ENCODE results near the gene ZBTB7C.

The ZBTB7C gene

GRCh38 chr18:48318436-48318835 lies 90.7 kb downstream of the ZBTB7C start:
- no peak overlapping the region for H3K4me3 ChIP-seq (ENCODE audit: low read depth in 1 of 2, low read length in 2 of 2)

GRCh38 chr18:48317781-48318381 lies 91.3 kb downstream of the ZBTB7C start:
- Histone ChIP-seq H3K4me1 (ENCODE audit: control insufficient read depth in 1 of 2, insufficient read depth in 2 of 2, low read length in 2 of 2) (no peaks in the 10 kb centered on the region), H3K27ac (ENCODE audit: low read length) (no peak overlapping the region), H3K4me3 (ENCODE audit: low read depth in 1 of 2, low read length in 2 of 2) (no peak overlapping the region), H3K9me3 (ENCODE audit: control insufficient read depth in 1 of 2, low read length in 2 of 2) (no peaks in the 10 kb centered on the region), H3K27me3 (ENCODE audit: low read depth, low read length) (no peaks in the 10 kb centered on the region), H3K36me3 (ENCODE audit: control insufficient read depth in 1 of 2, insufficient read depth in 2 of 2, low read length in 2 of 2) (no peaks in the 10 kb centered on the region)

More at GRCh38 chr18:48318436-48318835, 90.7 kb downstream of the ZBTB7C start:
- no peaks in the 10 kb centered on the region for H3K36me3 ChIP-seq (ENCODE audit: control insufficient read depth in 1 of 2, insufficient read depth in 2 of 2, low read length in 2 of 2)
- no peaks in the 10 kb centered on the region for H3K4me1 ChIP-seq (ENCODE audit: control insufficient read depth in 1 of 2, insufficient read depth in 2 of 2, low read length in 2 of 2)
- no peaks in the 10 kb centered on the region for H3K9me3 ChIP-seq (ENCODE audit: control insufficient read depth in 1 of 2, low read length in 2 of 2)
- H3K27me3 ChIP-seq (ENCODE audit: low read depth, low read length), result no peaks in the 10 kb centered on the region
- no peak overlapping the region for H3K27ac ChIP-seq (ENCODE audit: low read length)

- Histone ChIP-seq H3K4me3 (ENCODE audit: low read depth in 1 of 2, low read length in 2 of 2) (no peak overlapping the region), H3K4me1 (ENCODE audit: control insufficient read depth in 1 of 2, insufficient read depth in 2 of 2, low read length in 2 of 2) (no peaks in the 10 kb centered on the region), H3K9me3 (ENCODE audit: control insufficient read depth in 1 of 2, low read length in 2 of 2) (no peaks in the 10 kb centered on the region), H3K27me3 (ENCODE audit: low read depth, low read length) (no peaks in the 10 kb centered on the region), H3K36me3 (ENCODE audit: control insufficient read depth in 1 of 2, insufficient read depth in 2 of 2, low read length in 2 of 2) (no peaks in the 10 kb centered on the region), H3K27ac (ENCODE audit: low read length) (no peak overlapping the region)
These were observed 93.0 kb downstream of the ZBTB7C start for GRCh38 chr18:48316177-48316576.

GRCh38 chr18:48314690-48315089 lies 94.5 kb downstream of the ZBTB7C start:
- H3K4me1 ChIP-seq (ENCODE audit: control insufficient read depth in 1 of 2, insufficient read depth in 2 of 2, low read length in 2 of 2), result no peaks in the 10 kb centered on the region
- no peak overlapping the region for H3K27ac ChIP-seq (ENCODE audit: low read length)
- no peak overlapping the region for H3K4me3 ChIP-seq (ENCODE audit: low read depth in 1 of 2, low read length in 2 of 2)
- H3K9me3 ChIP-seq (ENCODE audit: control insufficient read depth in 1 of 2, low read length in 2 of 2), result no peaks in the 10 kb centered on the region
- H3K36me3 ChIP-seq (ENCODE audit: control insufficient read depth in 1 of 2, insufficient read depth in 2 of 2, low read length in 2 of 2), result no peaks in the 10 kb centered on the region
- H3K27me3 ChIP-seq (ENCODE audit: low read depth, low read length), result no peaks in the 10 kb centered on the region

- no peaks in the 10 kb centered on the region for H3K27me3 ChIP-seq (ENCODE audit: low read depth, low read length)
- H3K4me3 ChIP-seq (ENCODE audit: low read depth in 1 of 2, low read length in 2 of 2), result no peak overlapping the region
- H3K27ac ChIP-seq (ENCODE audit: low read length), result no peak overlapping the region
- H3K4me1 ChIP-seq (ENCODE audit: control insufficient read depth in 1 of 2, insufficient read depth in 2 of 2, low read length in 2 of 2), result no peaks in the 10 kb centered on the region
- H3K36me3 ChIP-seq (ENCODE audit: control insufficient read depth in 1 of 2, insufficient read depth in 2 of 2, low read length in 2 of 2), result no peaks in the 10 kb centered on the region
- H3K9me3 ChIP-seq (ENCODE audit: control insufficient read depth in 1 of 2, low read length in 2 of 2), result no peaks in the 10 kb centered on the region
These were observed 95.4 kb downstream of the ZBTB7C start for GRCh38 chr18:48313792-48314191.

- no peak overlapping the region for H3K27ac ChIP-seq (ENCODE audit: low read length)
- H3K36me3 ChIP-seq (ENCODE audit: control insufficient read depth in 1 of 2, insufficient read depth in 2 of 2, low read length in 2 of 2), result no peaks in the 10 kb centered on the region
- H3K4me3 ChIP-seq (ENCODE audit: low read depth in 1 of 2, low read length in 2 of 2), result no peak overlapping the region
- H3K27me3 ChIP-seq (ENCODE audit: low read depth, low read length), result no peaks in the 10 kb centered on the region
- no peaks in the 10 kb centered on the region for H3K9me3 ChIP-seq (ENCODE audit: control insufficient read depth in 1 of 2, low read length in 2 of 2)
- H3K4me1 ChIP-seq (ENCODE audit: control insufficient read depth in 1 of 2, insufficient read depth in 2 of 2, low read length in 2 of 2), result no peaks in the 10 kb centered on the region
These were observed 97.1 kb downstream of the ZBTB7C start for GRCh38 chr18:48312066-48312465.

GRCh38 chr18:48310999-48311398 lies 98.2 kb downstream of the ZBTB7C start:
- H3K4me3 ChIP-seq (ENCODE audit: low read depth in 1 of 2, low read length in 2 of 2), result no peak overlapping the region
- no peaks in the 10 kb centered on the region for H3K36me3 ChIP-seq (ENCODE audit: control insufficient read depth in 1 of 2, insufficient read depth in 2 of 2, low read length in 2 of 2)
- H3K4me1 ChIP-seq (ENCODE audit: control insufficient read depth in 1 of 2, insufficient read depth in 2 of 2, low read length in 2 of 2), result no peaks in the 10 kb centered on the region
- H3K27me3 ChIP-seq (ENCODE audit: low read depth, low read length), result no peaks in the 10 kb centered on the region
- H3K9me3 ChIP-seq (ENCODE audit: control insufficient read depth in 1 of 2, low read length in 2 of 2), result no peaks in the 10 kb centered on the region
- no peak overlapping the region for H3K27ac ChIP-seq (ENCODE audit: low read length)

- Histone ChIP-seq H3K27ac (ENCODE audit: low read length) (no peak overlapping the region), H3K27me3 (ENCODE audit: low read depth, low read length) (no peaks in the 10 kb centered on the region), H3K4me3 (ENCODE audit: low read depth in 1 of 2, low read length in 2 of 2) (no peak overlapping the region), H3K9me3 (ENCODE audit: control insufficient read depth in 1 of 2, low read length in 2 of 2) (no peaks in the 10 kb centered on the region), H3K36me3 (ENCODE audit: control insufficient read depth in 1 of 2, insufficient read depth in 2 of 2, low read length in 2 of 2) (no peaks in the 10 kb centered on the region), H3K4me1 (ENCODE audit: control insufficient read depth in 1 of 2, insufficient read depth in 2 of 2, low read length in 2 of 2) (no peaks in the 10 kb centered on the region)
These were observed 98.8 kb downstream of the ZBTB7C start for GRCh38 chr18:48310353-48310752.

- H3K36me3 ChIP-seq (ENCODE audit: control insufficient read depth in 1 of 2, insufficient read depth in 2 of 2, low read length in 2 of 2), result no peaks in the 10 kb centered on the region
- H3K27ac ChIP-seq (ENCODE audit: low read length), result no peak overlapping the region
- no peaks in the 10 kb centered on the region for H3K4me1 ChIP-seq (ENCODE audit: control insufficient read depth in 1 of 2, insufficient read depth in 2 of 2, low read length in 2 of 2)
- no peak overlapping the region for H3K4me3 ChIP-seq (ENCODE audit: low read depth in 1 of 2, low read length in 2 of 2)
- no peaks in the 10 kb centered on the region for H3K9me3 ChIP-seq (ENCODE audit: control insufficient read depth in 1 of 2, low read length in 2 of 2)
- H3K27me3 ChIP-seq (ENCODE audit: low read depth, low read length), result no peaks in the 10 kb centered on the region
These were observed 100.2 kb downstream of the ZBTB7C start for GRCh38 chr18:48308755-48309575.

- H3K27me3 ChIP-seq (ENCODE audit: low read depth, low read length), result no peaks in the 10 kb centered on the region
- H3K36me3 ChIP-seq (ENCODE audit: control insufficient read depth in 1 of 2, insufficient read depth in 2 of 2, low read length in 2 of 2), result no peaks in the 10 kb centered on the region
- no peaks in the 10 kb centered on the region for H3K4me1 ChIP-seq (ENCODE audit: control insufficient read depth in 1 of 2, insufficient read depth in 2 of 2, low read length in 2 of 2)
- no peak overlapping the region for H3K4me3 ChIP-seq (ENCODE audit: low read depth in 1 of 2, low read length in 2 of 2)
- no peaks in the 10 kb centered on the region for H3K9me3 ChIP-seq (ENCODE audit: control insufficient read depth in 1 of 2, low read length in 2 of 2)
- H3K27ac ChIP-seq (ENCODE audit: low read length), result no peak overlapping the region
These were observed 101.1 kb downstream of the ZBTB7C start for GRCh38 chr18:48308027-48308635.

GRCh38 chr18:48306838-48307237 lies 102.3 kb downstream of the ZBTB7C start:
- H3K36me3 ChIP-seq (ENCODE audit: control insufficient read depth in 1 of 2, insufficient read depth in 2 of 2, low read length in 2 of 2), result no peaks in the 10 kb centered on the region
- H3K9me3 ChIP-seq (ENCODE audit: control insufficient read depth in 1 of 2, low read length in 2 of 2), result no peaks in the 10 kb centered on the region
- H3K4me1 ChIP-seq (ENCODE audit: control insufficient read depth in 1 of 2, insufficient read depth in 2 of 2, low read length in 2 of 2), result no peaks in the 10 kb centered on the region
- no peaks in the 10 kb centered on the region for H3K27me3 ChIP-seq (ENCODE audit: low read depth, low read length)
- H3K4me3 ChIP-seq (ENCODE audit: low read depth in 1 of 2, low read length in 2 of 2), result no peak overlapping the region
- no peak overlapping the region for H3K27ac ChIP-seq (ENCODE audit: low read length)
